ENCODE results near the gene PTPRN2. TPM values are rescaled to one million over a fixed set of nuclear protein-coding genes. Genes with fewer than 3 reads are reported as not detected.

PTPRN2 gene
- total and polyA plus RNA-seq, 2 of the 13 experiments (the other 11 are each of a cell fraction or from before 2014, with no cell fraction given) = 2.5 to 24.2 TPM

- TF ChIP-seq CBX1 (IDR thresholded peaks at IDR 0.05; ENCODE audit: low read depth) = no peak
- TF ChIP-seq MEF2D (CRISPR knock-in tag; IDR thresholded peaks at IDR 0.05) = no peak
Measured at GRCh38 chr7:158145370-158145769, 442.3 kb downstream of the PTPRN2 start (continued).

GRCh38 chr7:158143196-158144120 is 444.2 kb downstream of the PTPRN2 start:
- Histone ChIP-seq H2AFZ (ENCODE audit: low read length) (no peak overlapping the region), H3K27me3 (ENCODE audit: control insufficient read depth in 1 of 2, insufficient read depth in 2 of 2, low read length in 2 of 2) (no peaks in the 10 kb centered on the region), H3K9me3 (ENCODE audit: low read length) (peaks cover 15% of the 10 kb centered on the region), H3K27ac (ENCODE audit: extremely low read length, insufficient read depth, low read length) (peak overlapping the region; percentile 71), H3K36me3 (replicated peaks in 1 of 2; ENCODE audit: control insufficient read depth in 1 of 2, insufficient read depth in 2 of 2, low read length in 2 of 2) (no peaks in the 10 kb centered on the region), H3K79me2 (ENCODE audit: insufficient read depth, low read length) (no peaks in the 10 kb centered on the region), H3K9ac (ENCODE audit: insufficient read depth, low read depth, low read length) (peak overlapping the region; percentile 15; the same call in 1 of the 2 replicates), H3K4me2 (ENCODE audit: low read depth, low read length) (peak overlapping the region; percentile 48), H3K4me3 (replicated peaks in 1 of 3; ENCODE audit: insufficient read depth in 1 of 3, low read depth in 2 of 3, low read length in 3 of 3) (peak overlapping the region in 1 of 3 experiments; percentile 3; a peak in 1 of 6 replicates), H4K20me1 (ENCODE audit: insufficient read depth, low read length) (no peaks in the 10 kb centered on the region; the same call in 1 of the 2 replicates), H3K4me1 (ENCODE audit: insufficient read depth, low read length) (peaks cover 38% of the 10 kb centered on the region)
- ChIA-PET POLR2A (interaction anchor here (0.7 kb wide), 1 partner anchor 17 kb away, joined by 3 read pairs; no protein-coding TSS in a partner anchor), CTCF (ENCODE audit: low intra/inter-chr PET ratio, low total read pairs) (no interaction called here)
- ATAC-seq (peak; percentile 85), DNase-seq (ENCODE audit: low spot score) (peak; percentile 15), FAIRE-seq (no peak)
- no TSS peak for BruUV-seq (replicated peaks)
- intact Hi-C loops (cut with micrococcal nuclease; ENCODE audit: unreplicated experiment) (no loop called here), in situ Hi-C loops (cut with HindIII; ENCODE audit: extremely low pct_ligation_motif_present, low pct_unique_long_range_greater_than_20kb) (no loop called here)
- WGBS (ENCODE audit: low lambda C conversion rate) = 73% methylated on average over 31 of the region's 34 CpGs
- TF ChIP-seq HOXA3 (CRISPR knock-in tag; IDR thresholded peaks at IDR 0.05) = peak; percentile 81
- TF ChIP-seq CREM (IDR thresholded peaks at IDR 0.05) = peak; percentile 38; the same call in 1 of the 2 replicates
- TF ChIP-seq CREM (CRISPR knock-in tag; IDR thresholded peaks at IDR 0.05) = no peak
- TF ChIP-seq ZNF552 (CRISPR knock-in tag; IDR thresholded peaks at IDR 0.05; ENCODE audit: borderline replicate concordance) = no peak
- no peak for TF ChIP-seq SOX6 (IDR thresholded peaks at IDR 0.05)
- TF ChIP-seq SOX6 (CRISPR knock-in tag; IDR thresholded peaks at IDR 0.05) = peak; percentile 92
- no peak for TF ChIP-seq NCOA1 (CRISPR knock-in tag; IDR thresholded peaks at IDR 0.05)
- no peak for TF ChIP-seq TERF1 (CRISPR knock-in tag; IDR thresholded peaks at IDR 0.05)
- TF ChIP-seq IKZF1 (IDR thresholded peaks at IDR 0.05) = no peak
- no peak for TF ChIP-seq ZNF10 (CRISPR knock-in tag; IDR thresholded peaks at IDR 0.05; ENCODE audit: borderline replicate concordance, low read depth)
- no peak for TF ChIP-seq ZNF367 (CRISPR knock-in tag; IDR thresholded peaks at IDR 0.05; ENCODE audit: borderline replicate concordance)
- TF ChIP-seq ZNF782 (CRISPR knock-in tag; IDR thresholded peaks at IDR 0.05; ENCODE audit: borderline replicate concordance) = no peak
- TF ChIP-seq RARA (CRISPR knock-in tag; IDR thresholded peaks at IDR 0.05) = peak; percentile 42; the same call in 1 of the 2 replicates
- no peak for TF ChIP-seq ZNF275 (CRISPR knock-in tag; IDR thresholded peaks at IDR 0.05; ENCODE audit: borderline replicate concordance)
- no peak for TF ChIP-seq GABPA (IDR thresholded peaks at IDR 0.05; ENCODE audit: low read depth, low read length)
- TF ChIP-seq GABPA (CRISPR knock-in tag; IDR thresholded peaks at IDR 0.05; ENCODE audit: low read depth) = peak; percentile 70
- TF ChIP-seq SMARCE1 (IDR thresholded peaks at IDR 0.05; ENCODE audit: borderline replicate concordance) = no peak
- TF ChIP-seq SOX5 (CRISPR knock-in tag; IDR thresholded peaks at IDR 0.05; ENCODE audit: borderline replicate concordance) = peak; percentile 82
- TF ChIP-seq ARNT (IDR thresholded peaks at IDR 0.05) = no peak
- TF ChIP-seq THAP7 (CRISPR knock-in tag; IDR thresholded peaks at IDR 0.05) = no peak
